GM18526 (cell line): Measurements from ENCODE around the gene C11orf68.

ENCODE experiments used
- POLR2A ChIP-seq: IDR thresholded peaks from 3 replicates; pipeline ENCODE4 v1.6.1; 2011; ENCODE audit not compliant: insufficient read length; ENCODE audit errors: extremely low read depth

C11orf68 gene

GRCh38 chr11:65872586-65873317, 46.1 kb downstream of the C11orf68 start, which contains the start of gene EFEMP2:
Gene EFEMP2, minus strand, starts transcription at chr11:65872800. Its CDS starts 446 bp downstream, at chr11:65872354.
- TF ChIP-seq POLR2A: no peak

- TF ChIP-seq POLR2A: no peak
Measured at GRCh38 chr11:65871811-65872548, 46.9 kb downstream of the C11orf68 start.

GRCh38 chr11:65870706-65871681, 47.9 kb downstream of the C11orf68 start:
- TF ChIP-seq POLR2A: no peak

- no peak for TF ChIP-seq POLR2A
Measured at GRCh38 chr11:65870307-65870658, 48.6 kb downstream of the C11orf68 start.

- no peak for TF ChIP-seq POLR2A
Measured at GRCh38 chr11:65869643-65870306, 49.1 kb downstream of the C11orf68 start.

GRCh38 chr11:65868907-65869306, 50.0 kb downstream of the C11orf68 start:
- no peak for TF ChIP-seq POLR2A

- no peak for TF ChIP-seq POLR2A
Measured at GRCh38 chr11:65868076-65868667, 50.7 kb downstream of the C11orf68 start.

- TF ChIP-seq POLR2A: no peak
Measured at GRCh38 chr11:65867284-65868071, 51.4 kb downstream of the C11orf68 start.
